HEK293 (cell line): ENCODE measurements around the gene CEBPA.
A peak's percentile ranks its signal among the peaks of the same experiment; 100 is the strongest.

Experiments used
- GLI2 ChIP-seq: fragments of 450-650 bp; formaldehyde crosslinking; IDR thresholded peaks from 2 replicates; pipeline ENCODE4; 2017; ENCODE audit warnings: missing biosample characterization, missing genetic modification characterization, low read depth, borderline replicate concordance
- PRDM1 ChIP-seq: fragments of 450-650 bp; formaldehyde crosslinking; IDR thresholded peaks from 2 replicates; pipeline ENCODE4; 2016; ENCODE audit warnings: missing biosample characterization, missing genetic modification characterization
- SALL2 ChIP-seq: fragments of 450-650 bp; formaldehyde crosslinking; IDR thresholded peaks from 2 replicates; pipeline ENCODE4 v1.5.0; 2017; ENCODE audit warnings: missing biosample characterization, mild to moderate bottlenecking, missing genetic modification characterization, borderline replicate concordance
- SP7 ChIP-seq: fragments of 450-650 bp; formaldehyde crosslinking; IDR thresholded peaks from 2 replicates; pipeline ENCODE4 v1.5.1; 2016; ENCODE audit warnings: missing biosample characterization, missing genetic modification characterization
- ZBTB7A ChIP-seq: fragments of 450-650 bp; formaldehyde crosslinking; IDR thresholded peaks from 2 replicates; pipeline ENCODE4 v1.5.1; 2016; ENCODE audit warnings: low read depth, missing biosample characterization, missing genetic modification characterization
- ZNF10 ChIP-seq: fragments of 450-650 bp; formaldehyde crosslinking; IDR thresholded peaks from 2 replicates; pipeline ENCODE4 v1.5.1; 2017; ENCODE audit warnings: missing biosample characterization, missing genetic modification characterization
- ZNF112 ChIP-seq: fragments of 450-650 bp; formaldehyde crosslinking; IDR thresholded peaks from 2 replicates; pipeline ENCODE4 v1.5.0; 2017; ENCODE audit warnings: missing biosample characterization, missing genetic modification characterization
- ZNF140 ChIP-seq: fragments of 450-650 bp; formaldehyde crosslinking; IDR thresholded peaks from 2 replicates; pipeline ENCODE4 v1.5.1; 2016; ENCODE audit warnings: missing biosample characterization, missing genetic modification characterization
- ZNF16 ChIP-seq: fragments of 450-650 bp; formaldehyde crosslinking; IDR thresholded peaks from 2 replicates; pipeline ENCODE4 v1.5.1; 2016; ENCODE audit warnings: low read depth, missing biosample characterization, missing genetic modification characterization
- ZNF18 ChIP-seq: fragments of 450-650 bp; formaldehyde crosslinking; IDR thresholded peaks from 2 replicates; pipeline ENCODE4 v1.5.1; 2016; ENCODE audit warnings: missing biosample characterization, missing genetic modification characterization
- ZNF221 ChIP-seq: fragments of 450-650 bp; formaldehyde crosslinking; IDR thresholded peaks from 2 replicates; pipeline ENCODE4 v1.5.1; 2017; ENCODE audit warnings: missing biosample characterization, missing genetic modification characterization, borderline replicate concordance
- ZNF239 ChIP-seq: fragments of 450-650 bp; formaldehyde crosslinking; IDR thresholded peaks from 2 replicates; pipeline ENCODE4 v1.5.1; 2016; ENCODE audit warnings: missing biosample characterization, missing genetic modification characterization
- ZNF26 ChIP-seq: fragments of 450-650 bp; formaldehyde crosslinking; IDR thresholded peaks from 2 replicates; pipeline ENCODE4 v1.5.1; 2016; ENCODE audit warnings: missing biosample characterization, missing genetic modification characterization
- ZNF274 ChIP-seq, 2 experiments: fragments of 200-500 bp in 1 of 2; fragments of 450-650 bp in 1 of 2; sonication (Bioruptor generic) in 1 of 2; formaldehyde crosslinking in 1 of 2; IDR thresholded peaks; 2 replicates each; pipeline versions ENCODE4 v1.5.1 to v1.6.1; 2014 to 2016; ENCODE audit warnings: borderline replicate concordance in 1 of 2, inconsistent platforms in 1 of 2, low read length in 1 of 2, missing biosample characterization in 1 of 2, missing genetic modification characterization in 1 of 2
- ZNF354C ChIP-seq: fragments of 450-650 bp; formaldehyde crosslinking; IDR thresholded peaks from 2 replicates; pipeline ENCODE4 v1.5.1; 2016; ENCODE audit warnings: missing biosample characterization, missing genetic modification characterization, low read depth, borderline replicate concordance
- ZNF366 ChIP-seq: fragments of 450-650 bp; formaldehyde crosslinking; conservative IDR thresholded peaks from 2 replicates; pipeline ENCODE4 v1.5.1; 2016; ENCODE audit warnings: missing biosample characterization, missing genetic modification characterization
- ZNF398 ChIP-seq: fragments of 450-650 bp; formaldehyde crosslinking; IDR thresholded peaks from 2 replicates; pipeline ENCODE4 v1.5.1; 2017; ENCODE audit warnings: missing biosample characterization, missing genetic modification characterization
- ZNF426 ChIP-seq: fragments of 450-650 bp; formaldehyde crosslinking; IDR thresholded peaks from 2 replicates; pipeline ENCODE4 v1.5.1; 2017; ENCODE audit warnings: missing biosample characterization, missing genetic modification characterization, mild to moderate bottlenecking, inconsistent platforms, moderate library complexity
- ZNF529 ChIP-seq: fragments of 450-650 bp; formaldehyde crosslinking; IDR thresholded peaks from 2 replicates; pipeline ENCODE4 v1.5.1; 2017; ENCODE audit warnings: missing genetic modification characterization, missing biosample characterization; ENCODE audit not compliant: insufficient replicate concordance
- ZNF571 ChIP-seq: fragments of 450-650 bp; formaldehyde crosslinking; IDR thresholded peaks from 2 replicates; pipeline ENCODE4 v1.5.0; 2017; ENCODE audit warnings: missing biosample characterization, missing genetic modification characterization
- ZNF658 ChIP-seq: fragments of 450-650 bp; formaldehyde crosslinking; IDR thresholded peaks from 2 replicates; pipeline ENCODE4; 2016; ENCODE audit warnings: missing biosample characterization, missing genetic modification characterization
- ZNF785 ChIP-seq: fragments of 450-650 bp; formaldehyde crosslinking; IDR thresholded peaks from 2 replicates; pipeline ENCODE4 v1.5.1; 2016; ENCODE audit warnings: missing biosample characterization, missing genetic modification characterization
- TF ChIP-seq, protein P1 (sequence below): fragments of 450-650 bp; formaldehyde crosslinking; conservative IDR thresholded peaks from 2 replicates; pipeline ENCODE4 v1.5.1; 2016; ENCODE audit warnings: low read depth, missing biosample characterization, missing genetic modification characterization
- TF ChIP-seq, protein P2 (sequence below): fragments of 450-650 bp; formaldehyde crosslinking; IDR thresholded peaks from 2 replicates; pipeline ENCODE4 v1.5.1; 2016; ENCODE audit warnings: missing biosample characterization, missing genetic modification characterization, borderline replicate concordance

The CEBPA gene

DNA sequence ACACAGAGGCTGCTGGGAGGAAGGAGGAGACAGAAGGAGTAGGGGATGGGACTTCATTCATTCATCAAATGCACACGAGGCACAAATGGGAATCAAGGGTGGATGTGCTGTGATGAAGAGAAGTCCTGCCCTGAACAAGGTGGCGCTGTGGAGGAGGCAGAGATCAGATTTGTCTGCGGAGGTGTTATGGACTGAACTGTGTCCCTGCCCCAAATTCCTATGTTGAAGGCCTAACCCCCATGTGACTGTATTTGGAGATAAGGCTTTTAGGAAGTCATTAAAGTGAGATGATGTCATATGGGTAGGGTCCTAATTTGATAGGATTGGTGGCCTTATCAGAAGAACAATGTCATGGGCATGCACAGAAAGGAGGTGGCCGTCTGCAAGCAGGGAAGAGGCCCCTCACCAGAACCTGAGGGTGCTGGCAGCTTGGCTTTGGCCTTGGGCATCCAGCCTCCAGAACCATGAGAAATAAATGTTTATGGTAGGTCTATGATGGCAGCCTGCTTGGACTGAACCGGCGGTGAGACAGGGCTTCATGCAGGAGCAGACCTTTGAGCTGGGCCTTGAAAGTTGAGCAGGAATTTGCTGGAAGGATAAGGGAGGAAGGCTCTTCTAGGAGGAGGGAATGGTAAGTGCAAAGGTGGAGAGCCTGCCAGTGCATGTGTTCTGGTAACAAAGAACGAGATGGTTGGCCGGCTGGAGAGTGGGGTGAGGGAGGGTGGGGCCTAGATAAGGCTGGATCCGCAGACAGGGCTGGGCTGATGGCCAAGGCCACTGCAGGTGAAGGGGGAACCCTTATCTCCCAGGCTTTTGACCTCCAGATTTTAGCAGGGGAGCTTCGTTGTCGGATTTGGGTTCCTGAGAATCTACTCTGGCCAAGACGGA, 2.7 kb upstream of the CEBPA start (continued):
- TF ChIP-seq, protein P1, sequence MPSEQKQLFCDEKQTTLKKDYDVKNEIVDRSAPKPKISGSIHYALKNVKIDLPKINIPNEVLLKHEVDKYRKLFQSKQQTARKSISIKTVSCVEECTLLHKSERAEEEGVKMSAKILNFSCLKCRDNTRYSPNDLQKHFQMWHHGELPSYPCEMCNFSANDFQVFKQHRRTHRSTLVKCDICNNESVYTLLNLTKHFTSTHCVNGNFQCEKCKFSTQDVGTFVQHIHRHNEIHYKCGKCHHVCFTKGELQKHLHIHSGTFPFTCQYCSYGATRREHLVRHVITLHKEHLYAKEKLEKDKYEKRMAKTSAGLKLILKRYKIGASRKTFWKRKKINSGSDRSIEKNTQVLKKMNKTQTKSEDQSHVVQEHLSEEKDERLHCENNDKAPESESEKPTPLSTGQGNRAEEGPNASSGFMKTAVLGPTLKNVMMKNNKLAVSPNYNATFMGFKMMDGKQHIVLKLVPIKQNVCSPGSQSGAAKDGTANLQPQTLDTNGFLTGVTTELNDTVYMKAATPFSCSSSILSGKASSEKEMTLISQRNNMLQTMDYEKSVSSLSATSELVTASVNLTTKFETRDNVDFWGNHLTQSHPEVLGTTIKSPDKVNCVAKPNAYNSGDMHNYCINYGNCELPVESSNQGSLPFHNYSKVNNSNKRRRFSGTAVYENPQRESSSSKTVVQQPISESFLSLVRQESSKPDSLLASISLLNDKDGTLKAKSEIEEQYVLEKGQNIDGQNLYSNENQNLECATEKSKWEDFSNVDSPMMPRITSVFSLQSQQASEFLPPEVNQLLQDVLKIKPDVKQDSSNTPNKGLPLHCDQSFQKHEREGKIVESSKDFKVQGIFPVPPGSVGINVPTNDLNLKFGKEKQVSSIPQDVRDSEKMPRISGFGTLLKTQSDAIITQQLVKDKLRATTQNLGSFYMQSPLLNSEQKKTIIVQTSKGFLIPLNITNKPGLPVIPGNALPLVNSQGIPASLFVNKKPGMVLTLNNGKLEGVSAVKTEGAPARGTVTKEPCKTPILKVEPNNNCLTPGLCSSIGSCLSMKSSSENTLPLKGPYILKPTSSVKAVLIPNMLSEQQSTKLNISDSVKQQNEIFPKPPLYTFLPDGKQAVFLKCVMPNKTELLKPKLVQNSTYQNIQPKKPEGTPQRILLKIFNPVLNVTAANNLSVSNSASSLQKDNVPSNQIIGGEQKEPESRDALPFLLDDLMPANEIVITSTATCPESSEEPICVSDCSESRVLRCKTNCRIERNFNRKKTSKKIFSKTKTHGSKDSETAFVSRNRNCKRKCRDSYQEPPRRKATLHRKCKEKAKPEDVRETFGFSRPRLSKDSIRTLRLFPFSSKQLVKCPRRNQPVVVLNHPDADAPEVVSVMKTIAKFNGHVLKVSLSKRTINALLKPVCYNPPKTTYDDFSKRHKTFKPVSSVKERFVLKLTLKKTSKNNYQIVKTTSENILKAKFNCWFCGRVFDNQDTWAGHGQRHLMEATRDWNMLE (tag by site-specific recombination) = no peak
- TF ChIP-seq ZNF571 (tag by site-specific recombination) (peak; percentile 61; the same call in 1 of the 2 replicates), SP7 (tag by site-specific recombination) (peak; percentile 46; the same call in 1 of the 2 replicates), ZNF366 (peak; percentile 73), ZNF658 (tag by site-specific recombination) (no peak), SALL2 (no peak), ZNF274 (IDR thresholded peaks at IDR 0.05; ENCODE audit: low read length) (no peak), ZNF274 (tag by site-specific recombination; IDR thresholded peaks at IDR 0.05; ENCODE audit: borderline replicate concordance) (no peak), ZNF112 (tag by site-specific recombination) (no peak), ZBTB7A (tag by site-specific recombination) (no peak), ZNF398 (tag by site-specific recombination) (peak; percentile 52; the same call in 1 of the 2 replicates), ZNF221 (tag by site-specific recombination) (no peak), ZNF239 (tag by site-specific recombination) (no peak), ZNF26 (tag by site-specific recombination) (no peak), ZNF16 (tag by site-specific recombination) (no peak), ZNF140 (tag by site-specific recombination) (no peak), ZNF426 (no peak), ZNF529 (tag by site-specific recombination) (no peak), ZNF18 (no peak), PRDM1 (tag by site-specific recombination) (no peak), GLI2 (tag by site-specific recombination) (no peak), ZNF785 (tag by site-specific recombination) (no peak), ZNF354C (no peak), ZNF10 (tag by site-specific recombination) (0 out of 2 replicates have a peak, but pooled peaks have one; percentile 36)
- TF ChIP-seq, protein P2, sequence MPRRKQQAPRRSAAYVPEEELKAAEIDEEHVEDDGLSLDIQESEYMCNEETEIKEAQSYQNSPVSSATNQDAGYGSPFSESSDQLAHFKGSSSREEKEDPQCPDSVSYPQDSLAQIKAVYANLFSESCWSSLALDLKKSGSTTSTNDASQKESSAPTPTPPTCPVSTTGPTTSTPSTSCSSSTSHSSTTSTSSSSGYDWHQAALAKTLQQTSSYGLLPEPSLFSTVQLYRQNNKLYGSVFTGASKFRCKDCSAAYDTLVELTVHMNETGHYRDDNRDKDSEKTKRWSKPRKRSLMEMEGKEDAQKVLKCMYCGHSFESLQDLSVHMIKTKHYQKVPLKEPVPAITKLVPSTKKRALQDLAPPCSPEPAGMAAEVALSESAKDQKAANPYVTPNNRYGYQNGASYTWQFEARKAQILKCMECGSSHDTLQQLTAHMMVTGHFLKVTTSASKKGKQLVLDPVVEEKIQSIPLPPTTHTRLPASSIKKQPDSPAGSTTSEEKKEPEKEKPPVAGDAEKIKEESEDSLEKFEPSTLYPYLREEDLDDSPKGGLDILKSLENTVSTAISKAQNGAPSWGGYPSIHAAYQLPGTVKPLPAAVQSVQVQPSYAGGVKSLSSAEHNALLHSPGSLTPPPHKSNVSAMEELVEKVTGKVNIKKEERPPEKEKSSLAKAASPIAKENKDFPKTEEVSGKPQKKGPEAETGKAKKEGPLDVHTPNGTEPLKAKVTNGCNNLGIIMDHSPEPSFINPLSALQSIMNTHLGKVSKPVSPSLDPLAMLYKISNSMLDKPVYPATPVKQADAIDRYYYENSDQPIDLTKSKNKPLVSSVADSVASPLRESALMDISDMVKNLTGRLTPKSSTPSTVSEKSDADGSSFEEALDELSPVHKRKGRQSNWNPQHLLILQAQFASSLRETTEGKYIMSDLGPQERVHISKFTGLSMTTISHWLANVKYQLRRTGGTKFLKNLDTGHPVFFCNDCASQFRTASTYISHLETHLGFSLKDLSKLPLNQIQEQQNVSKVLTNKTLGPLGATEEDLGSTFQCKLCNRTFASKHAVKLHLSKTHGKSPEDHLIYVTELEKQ (tag by site-specific recombination) = no peak
